GM23248 (cell line): ENCODE data around the gene NBDY. TPM values are rescaled to one million over a fixed set of nuclear protein-coding genes. Genes with fewer than 3 reads are reported as not detected.
"Not testable (repeated sequence)": the region's sequence is repeated elsewhere in the genome, so short reads cannot be mapped to it uniquely, and the experiment has no call there.

Experiments
- DNase-seq: peaks from one replicate; pipeline ENCODE4 v3.0.0-alpha.2; 2015
- H2AFZ ChIP-seq: fragments of 200-600 bp; sonication (generic); 2 replicates; pipeline ENCODE4 v1.6.1; 2016; ENCODE audit warnings: antibody characterized with exemption
- H3F3A ChIP-seq: fragments of 200-600 bp; sonication (generic); 2 replicates; pipeline ENCODE4 v1.6.1; 2016; ENCODE audit warnings: mild to moderate bottlenecking, antibody characterized with exemption, mixed run types; ENCODE audit not compliant: insufficient read depth
- H3K27ac ChIP-seq: fragments of 200-600 bp; sonication (generic); 2 replicates; pipeline ENCODE4 v1.5.1; 2016; ENCODE audit warnings: mild to moderate bottlenecking
- H3K27me3 ChIP-seq: fragments of 200-600 bp; sonication (generic); replicated peaks from 2 replicates; pipeline ENCODE4 v1.6.1; 2016; ENCODE audit warnings: mild to moderate bottlenecking; ENCODE audit not compliant: insufficient read depth
- H3K36me3 ChIP-seq: fragments of 200-600 bp; sonication (generic); 2 replicates; pipeline ENCODE4 v1.6.1; 2016; ENCODE audit warnings: low read depth, mild to moderate bottlenecking
- H3K4me1 ChIP-seq: fragments of 200-600 bp; sonication (generic); 2 replicates; pipeline ENCODE4 v1.6.1; 2016; ENCODE audit warnings: mild to moderate bottlenecking; ENCODE audit not compliant: insufficient read depth
- H3K4me2 ChIP-seq: fragments of 200-600 bp; sonication (generic); one replicate; pipeline ENCODE4 v1.6.1; 2016; ENCODE audit warnings: mild to moderate bottlenecking; ENCODE audit not compliant: unreplicated experiment
- H3K4me3 ChIP-seq: fragments of 200-600 bp; sonication (generic); 2 replicates; pipeline ENCODE4 v1.5.1; 2016; ENCODE audit warnings: mild to moderate bottlenecking
- H3K79me2 ChIP-seq: fragments of 200-600 bp; sonication (generic); 2 replicates; pipeline ENCODE4 v1.6.1; 2016; ENCODE audit warnings: mild to moderate bottlenecking; ENCODE audit not compliant: insufficient read depth
- H3K9ac ChIP-seq: fragments of 200-600 bp; sonication (generic); 2 replicates; pipeline ENCODE4 v1.6.1; 2016; ENCODE audit warnings: mild to moderate bottlenecking
- H3K9me2 ChIP-seq: fragments of 200-600 bp; sonication (generic); 2 replicates; pipeline ENCODE4 v1.6.1; 2016; ENCODE audit warnings: mixed run types, mild to moderate bottlenecking, moderate library complexity; ENCODE audit not compliant: insufficient read depth
- H3K9me3 ChIP-seq: fragments of 200-600 bp; sonication (generic); one replicate; pipeline ENCODE4 v1.6.1; 2017; ENCODE audit warnings: low read depth
- H4K20me1 ChIP-seq: fragments of 200-600 bp; sonication (generic); 2 replicates; pipeline ENCODE4 v1.6.0; 2016; ENCODE audit not compliant: insufficient read depth
- WGBS, 2 experiments: methylation state at CpG; one replicate each; pipeline ENCODE4 v1.1.6; 2015 to 2017; ENCODE audit warnings: low lambda C conversion rate in 2 of 2, low coverage in 1 of 2; ENCODE audit errors: missing lambda C conversion rate in 2 of 2; 5-methylcytosine and 5-hydroxymethylcytosine counted together
- in situ Hi-C: fragments of 300-500 bp; cut with MboI; formaldehyde crosslinking; loops from 2 replicates; pipeline ENCODE4 v1.15.0; 2020
- polyA plus RNA-seq: library from polyadenylated mRNA; unstranded; fragments of >200 nt; fragmentation: Nextera tagmentation; extraction: Ambion mirVana; gene quantifications from 2 replicates; pipeline ENCODE4 v1.2.1, GENCODE V29; 2016
- total RNA-seq: library from RNA; depleted of rRNA; stranded (reverse); fragments of >200 nt; shearing (Covaris generic); gene quantifications from 2 replicates; pipeline ENCODE4 v1.2.3, GENCODE V29; 2014

Gene NBDY
- total and polyA plus RNA-seq, 2 experiments from 2014 or later = 8.5 to 193 TPM

- H3K27ac ChIP-seq, in situ Hi-C loops, H3K9me3 ChIP-seq, H3K9me2 ChIP-seq, H3K4me1 ChIP-seq, H3F3A ChIP-seq, H3K36me3 ChIP-seq, H4K20me1 ChIP-seq, H3K4me2 ChIP-seq, H2AFZ ChIP-seq, H3K9ac ChIP-seq, H3K79me2 ChIP-seq, H3K27me3 ChIP-seq, DNase-seq, H3K4me3 ChIP-seq: not testable (repeated sequence)
- WGBS, 2 experiments = no CpG with 5 or more reads among the region's 32 CpGs
These were observed 43.9 kb downstream of the NBDY start for GRCh38 chrX:56772675-56773521.

GRCh38 chrX:56773522-56774060 lies 44.5 kb downstream of the NBDY start:
- H3K9me2 ChIP-seq, H3K9ac ChIP-seq, DNase-seq, H3K27ac ChIP-seq, H3K36me3 ChIP-seq, H3K9me3 ChIP-seq, H3F3A ChIP-seq, H3K27me3 ChIP-seq, H3K4me1 ChIP-seq, H4K20me1 ChIP-seq, H3K4me3 ChIP-seq, H2AFZ ChIP-seq, H3K79me2 ChIP-seq, H3K4me2 ChIP-seq, in situ Hi-C loops: not testable (repeated sequence)
- no CpG with 5 or more reads among the region's 24 CpGs for WGBS, 2 experiments

GRCh38 chrX:56778099-56778923 lies 49.3 kb downstream of the NBDY start:
- H3K27me3 ChIP-seq, in situ Hi-C loops, H3F3A ChIP-seq, H3K36me3 ChIP-seq, H4K20me1 ChIP-seq, H3K9me3 ChIP-seq, H3K4me1 ChIP-seq, H3K4me2 ChIP-seq, DNase-seq, H3K4me3 ChIP-seq, H2AFZ ChIP-seq, H3K27ac ChIP-seq, H3K79me2 ChIP-seq, H3K9ac ChIP-seq, H3K9me2 ChIP-seq: not testable (repeated sequence)
- no CpG with 5 or more reads among the region's 32 CpGs for WGBS, 2 experiments

- H3F3A ChIP-seq, H4K20me1 ChIP-seq, H2AFZ ChIP-seq, H3K36me3 ChIP-seq, H3K9me2 ChIP-seq, H3K27me3 ChIP-seq, H3K27ac ChIP-seq, H3K79me2 ChIP-seq, H3K9me3 ChIP-seq, H3K4me2 ChIP-seq, H3K9ac ChIP-seq, H3K4me1 ChIP-seq, DNase-seq, H3K4me3 ChIP-seq, in situ Hi-C loops: not testable (repeated sequence)
- no CpG with 5 or more reads among the region's 24 CpGs for WGBS, 2 experiments
These were observed 50.0 kb downstream of the NBDY start for GRCh38 chrX:56778924-56779468.

- H3K4me3 ChIP-seq, H2AFZ ChIP-seq, H3K9ac ChIP-seq, H3K27me3 ChIP-seq, H4K20me1 ChIP-seq, H3K4me1 ChIP-seq, H3K27ac ChIP-seq, H3K36me3 ChIP-seq, H3F3A ChIP-seq, H3K79me2 ChIP-seq, H3K4me2 ChIP-seq, in situ Hi-C loops, DNase-seq, H3K9me3 ChIP-seq, H3K9me2 ChIP-seq: not testable (repeated sequence)
- 87 to 93% methylated on average over 11 to 14 of the region's 22 CpGs for WGBS, 2 experiments
These were observed 51.9 kb downstream of the NBDY start for GRCh38 chrX:56780681-56781649.
